ENCODE results near the gene FAM168A.
A peak's percentile ranks its signal among the peaks of the same experiment; 100 is the strongest.
"Not testable (repeated sequence)": the region's sequence is repeated elsewhere in the genome, so short reads cannot be mapped to it uniquely, and the experiment has no call there.

FAM168A gene

GRCh38 chr11:73436859-73437258 lies 161.1 kb downstream of the FAM168A start:
- DNase-seq (ENCODE audit: insufficient read length, low spot score); FAIRE-seq: not testable (repeated sequence)

DNA sequence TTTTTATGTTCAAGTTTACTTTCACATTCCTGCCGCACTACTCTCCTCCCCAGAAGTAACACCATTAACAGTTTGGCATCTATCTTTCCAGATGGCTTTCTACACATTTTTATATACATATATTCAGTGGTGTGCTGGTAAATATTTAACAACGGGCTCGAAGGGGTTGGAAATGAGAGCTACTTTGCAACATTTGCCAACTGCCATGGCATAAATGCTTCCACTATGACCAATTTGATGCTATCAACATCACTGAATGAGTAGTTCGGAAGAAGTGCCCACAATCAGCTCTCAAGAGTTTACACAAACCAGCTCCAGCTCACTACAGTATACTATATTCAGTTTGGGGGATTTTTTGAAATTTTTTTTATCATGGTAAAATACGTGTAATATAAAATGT lies 166.5 kb downstream of the FAM168A start:
- DNase-seq (ENCODE audit: insufficient read length, low spot score) = no peak
- no peak for FAIRE-seq

DNA sequence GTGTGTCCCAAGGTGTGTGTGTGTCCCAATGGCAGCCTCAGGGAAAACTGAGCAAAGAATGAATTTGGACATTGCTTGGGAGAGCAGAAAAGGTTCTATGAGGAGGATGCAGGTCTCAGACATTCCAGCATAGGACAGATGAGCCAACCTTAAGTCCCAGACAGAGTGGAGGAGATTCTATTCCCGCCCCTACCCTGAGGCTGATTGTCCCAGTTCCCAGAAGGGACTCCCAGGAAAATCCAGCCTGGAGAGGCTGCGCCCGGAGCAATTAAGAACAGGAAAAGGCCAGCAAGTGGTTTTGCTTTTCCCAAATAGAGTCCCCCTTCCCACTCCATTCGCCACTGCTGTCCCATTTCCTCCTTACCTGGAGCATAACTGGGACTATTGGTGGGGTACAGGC lies 167.6 kb downstream of the FAM168A start:
- no peak for FAIRE-seq

DNA sequence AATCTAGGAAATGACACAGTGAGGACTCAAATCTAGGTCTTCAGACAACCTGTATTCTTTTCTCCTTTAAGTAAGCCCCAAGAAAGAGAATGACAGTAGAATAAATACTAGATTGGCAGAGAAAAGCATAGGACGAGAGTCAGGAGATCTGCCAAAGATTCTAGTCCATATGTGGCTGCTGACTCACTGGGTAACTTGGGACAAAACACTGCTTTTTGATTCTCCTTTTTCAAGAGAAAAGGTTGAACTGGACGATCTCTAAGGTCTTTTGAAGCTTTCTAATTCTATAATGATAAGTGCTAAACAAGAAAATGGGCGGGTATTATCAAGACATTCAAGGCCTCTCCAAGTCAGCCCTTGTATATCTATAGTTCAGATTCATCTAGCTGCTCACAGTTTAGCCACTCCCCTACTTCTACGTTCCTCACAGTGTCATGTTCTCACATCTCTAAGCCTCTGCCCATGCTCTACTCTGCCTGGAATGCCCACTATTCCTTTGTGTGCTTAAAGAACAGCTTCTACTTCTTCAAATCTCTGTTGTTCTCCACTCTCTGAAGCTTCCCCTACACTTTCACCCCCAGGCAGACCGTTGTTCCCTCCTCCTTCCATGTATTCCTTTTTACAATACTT lies 168.7 kb downstream of the FAM168A start:
- DNase-seq (ENCODE audit: insufficient read length, low spot score) (no peak), FAIRE-seq (no peak)

More for the DNA sequence above, 167.6 kb downstream of the FAM168A start:
- no peak for DNase-seq (ENCODE audit: insufficient read length, low spot score)

DNA sequence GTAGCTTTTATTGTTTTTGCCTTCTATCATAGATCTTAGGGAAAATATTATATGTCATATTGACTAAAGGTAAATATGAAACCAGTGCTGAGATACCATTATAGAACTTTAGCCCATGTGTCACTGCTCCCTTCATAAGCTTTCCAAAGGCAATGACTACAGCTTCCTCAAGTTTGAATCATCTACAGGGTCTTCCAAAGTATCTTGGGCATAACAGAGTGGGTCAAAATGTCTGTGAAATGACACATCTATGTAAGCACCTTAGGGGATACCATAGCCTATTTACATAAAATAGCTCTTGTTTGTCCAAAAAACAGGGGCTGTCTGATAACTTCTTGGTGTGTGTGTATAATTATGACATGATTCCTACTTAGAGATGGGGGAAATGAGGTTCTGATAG lies 169.2 kb downstream of the FAM168A start:
- DNase-seq (ENCODE audit: insufficient read length, low spot score) (no peak), FAIRE-seq (no peak)

DNA sequence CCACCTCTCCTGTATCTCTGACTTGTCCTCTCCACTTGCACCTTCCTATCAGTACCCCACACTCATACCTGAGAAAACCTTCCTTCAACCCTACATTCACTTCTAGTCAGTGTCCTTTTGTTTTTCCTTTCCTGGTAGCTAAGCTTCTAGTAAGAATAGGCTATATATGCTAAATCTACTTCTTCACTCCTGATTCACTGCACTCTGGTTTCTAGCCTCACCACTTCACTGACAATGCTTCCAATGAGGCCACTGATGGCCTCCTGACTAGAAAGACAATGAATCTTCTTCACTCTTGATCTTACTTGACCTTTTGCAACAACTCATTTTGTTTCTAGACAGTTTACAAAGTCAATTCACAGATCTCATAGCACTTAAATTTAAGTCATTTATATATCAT lies 169.7 kb downstream of the FAM168A start:
- no peak for FAIRE-seq
- no peak for DNase-seq (ENCODE audit: insufficient read length, low spot score)

GRCh38 chr11:73426219-73426850 lies 171.6 kb downstream of the FAM168A start:
- FAIRE-seq = no peak
- DNase-seq (ENCODE audit: insufficient read length, low spot score) = no peak

DNA sequence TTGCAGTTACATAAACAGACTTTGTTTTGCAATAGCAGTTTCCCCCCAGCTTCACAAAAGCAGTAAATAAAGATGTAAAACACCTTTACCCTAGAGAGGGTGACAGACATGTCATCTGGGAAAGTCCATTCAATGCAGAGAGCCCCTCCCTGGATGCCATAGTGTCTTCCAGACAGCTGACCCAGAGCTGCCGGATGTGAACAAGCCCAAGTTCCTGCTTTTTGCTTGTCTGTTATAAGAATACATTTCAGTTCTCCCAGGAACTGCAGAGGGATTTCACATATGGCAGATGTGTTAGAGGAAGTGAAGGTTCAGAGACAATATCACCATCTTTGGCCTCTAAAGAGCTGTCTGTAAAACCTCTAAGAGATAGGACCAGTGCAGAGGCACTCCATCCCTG lies 172.8 kb downstream of the FAM168A start:
- DNase-seq (ENCODE audit: insufficient read length, low spot score) (no peak), FAIRE-seq (no peak)

DNA sequence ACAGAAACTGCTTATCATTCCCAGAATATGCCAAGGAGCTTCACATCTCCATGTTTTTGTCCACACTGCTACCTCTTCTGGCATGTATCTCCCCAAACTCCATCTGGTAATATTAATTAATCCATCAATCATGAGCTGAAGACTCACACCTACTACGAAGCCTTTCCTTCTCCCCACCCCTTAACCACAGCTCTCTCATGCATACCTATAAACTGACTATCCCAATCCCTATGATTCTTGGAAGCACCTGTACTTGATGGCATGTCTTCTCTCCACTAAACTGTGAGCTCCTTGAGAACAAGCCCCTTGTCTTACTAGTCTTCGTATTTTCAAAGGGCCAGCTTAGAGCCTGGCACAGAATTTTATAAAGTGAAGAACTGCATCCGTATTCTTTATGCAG lies 174.4 kb downstream of the FAM168A start:
- FAIRE-seq (no peak), DNase-seq (ENCODE audit: insufficient read length, low spot score) (no peak)

DNA sequence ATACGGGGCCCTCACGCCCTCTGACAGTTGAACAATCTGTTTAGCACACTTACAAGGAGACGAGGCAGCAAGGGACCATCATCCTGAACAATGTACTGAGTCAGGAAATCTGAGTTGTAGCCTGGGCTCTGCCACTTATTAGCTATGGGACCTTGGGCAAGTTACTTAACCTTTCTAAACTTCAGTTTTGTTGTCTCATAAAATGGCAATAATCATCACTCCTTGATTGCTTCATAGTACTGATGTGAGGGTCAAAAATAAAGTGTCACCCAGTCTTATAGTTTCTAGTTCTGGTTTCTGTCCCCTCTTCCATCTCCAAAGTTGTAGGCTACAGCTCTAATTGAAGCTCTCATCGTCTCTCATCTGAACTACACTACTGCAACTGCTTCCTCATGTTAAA lies 175.0 kb downstream of the FAM168A start:
- no peak for DNase-seq (ENCODE audit: insufficient read length, low spot score)
- FAIRE-seq = no peak

GRCh38 chr11:73420136-73420535 lies 177.8 kb downstream of the FAM168A start:
- DNase-seq (ENCODE audit: insufficient read length, low spot score) = no peak
- FAIRE-seq = no peak

- DNase-seq (ENCODE audit: insufficient read length, low spot score) (no peak), FAIRE-seq (no peak)
Measured at GRCh38 chr11:73416786-73417185, 181.1 kb downstream of the FAM168A start.

GRCh38 chr11:73415854-73416615 lies 181.9 kb downstream of the FAM168A start:
- DNase-seq (ENCODE audit: insufficient read length, low spot score) = no peak
- FAIRE-seq = no peak

DNA sequence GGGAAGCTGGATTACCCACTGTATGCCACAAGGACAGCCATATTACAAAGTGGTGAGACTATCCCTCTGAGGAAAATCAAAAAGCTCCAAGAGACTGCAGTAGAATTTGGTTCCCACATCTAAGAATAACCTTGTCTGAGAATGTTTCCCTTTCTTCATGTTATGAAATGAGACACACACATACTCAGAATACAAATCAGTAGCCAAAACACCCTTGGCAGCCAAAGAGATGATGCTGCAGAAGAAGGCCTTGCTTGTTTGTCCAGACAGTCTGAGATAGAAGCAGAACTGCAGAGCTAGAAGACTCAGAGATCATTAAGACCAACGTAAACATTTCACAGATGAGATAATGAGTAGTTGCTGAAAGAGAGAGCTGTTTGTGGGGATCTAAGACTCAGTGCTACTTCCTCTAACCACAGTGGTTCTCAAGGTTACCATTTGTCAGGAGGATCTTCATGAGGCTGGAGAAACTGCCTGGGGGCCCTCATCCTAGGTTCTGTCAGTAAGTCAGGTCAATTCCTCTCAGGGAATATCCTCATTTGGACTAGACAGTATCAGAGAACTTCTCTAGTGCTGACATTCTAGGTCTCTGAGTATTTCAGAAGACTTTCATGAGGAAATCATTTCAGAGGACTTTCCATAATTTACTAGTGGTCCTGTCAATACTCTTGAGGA lies 182.8 kb downstream of the FAM168A start:
- DNase-seq (ENCODE audit: insufficient read length, low spot score) (no peak), FAIRE-seq (no peak)

DNA sequence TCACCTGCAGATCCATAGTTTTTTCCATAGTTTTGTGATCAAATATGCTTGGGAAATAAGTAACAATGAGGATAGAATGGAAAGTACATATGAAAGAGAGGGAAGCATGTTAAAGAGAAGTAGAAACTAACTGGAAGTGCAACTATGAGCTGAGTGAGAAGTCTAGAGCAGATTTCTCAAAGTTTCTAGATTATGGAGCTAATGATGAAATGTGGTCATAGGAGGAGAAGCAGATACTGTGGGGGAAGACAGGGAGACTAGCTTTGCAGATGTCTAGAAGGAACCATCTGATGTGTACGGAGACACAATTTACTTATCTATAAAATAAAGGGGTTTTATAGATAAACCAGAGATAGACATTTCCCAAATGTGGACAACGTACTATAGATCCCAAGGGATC lies 184.7 kb downstream of the FAM168A start:
- DNase-seq (ENCODE audit: insufficient read length, low spot score) (no peak), FAIRE-seq (no peak)

DNA sequence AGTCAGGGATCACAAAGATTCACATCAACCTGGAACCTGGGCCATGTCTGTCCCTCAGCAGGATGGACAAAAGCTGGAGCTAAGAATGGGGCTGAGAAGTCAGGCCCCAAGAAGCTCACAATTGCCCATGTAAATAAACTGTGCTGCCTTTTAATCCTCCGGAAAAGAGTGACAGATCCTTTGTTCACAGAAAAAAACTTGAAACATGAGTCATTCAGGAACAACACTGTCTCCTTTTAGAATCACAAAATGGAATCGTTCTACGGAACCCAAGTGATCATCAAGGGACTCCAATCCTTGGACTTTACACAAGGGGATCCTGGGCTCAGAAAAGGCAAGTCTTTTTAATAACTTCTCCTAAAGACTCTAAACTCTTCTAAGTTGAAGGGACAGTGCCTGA lies 185.6 kb downstream of the FAM168A start:
- FAIRE-seq = no peak
- DNase-seq (ENCODE audit: insufficient read length, low spot score) = no peak

- FAIRE-seq (peak; percentile 9), DNase-seq (ENCODE audit: insufficient read length, low spot score) (no peak)
Measured at GRCh38 chr11:73411031-73411430, 186.9 kb downstream of the FAM168A start.

DNA sequence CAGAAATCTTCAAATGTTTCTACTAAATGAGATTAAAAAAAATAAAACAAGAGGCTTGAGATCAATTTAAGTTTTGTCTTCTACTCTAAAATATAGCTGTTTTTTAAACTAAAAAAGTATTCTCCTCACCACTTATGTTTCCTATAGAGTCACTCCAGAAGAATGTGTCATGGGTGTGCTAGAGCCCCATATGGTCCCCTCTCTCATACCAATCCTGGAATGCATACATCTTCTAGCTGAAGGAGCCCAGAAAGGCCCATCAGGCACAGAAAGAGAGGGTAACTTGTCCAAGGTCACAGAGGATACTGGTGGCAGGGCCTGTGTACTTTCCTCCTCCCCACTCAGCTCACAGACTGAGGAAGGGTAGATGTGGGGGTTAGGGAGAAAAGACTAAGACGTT lies 187.3 kb downstream of the FAM168A start:
- FAIRE-seq (no peak), DNase-seq (ENCODE audit: insufficient read length, low spot score) (no peak)

GRCh38 chr11:73409431-73409830 lies 188.5 kb downstream of the FAM168A start:
- FAIRE-seq (peak; percentile 20), DNase-seq (ENCODE audit: insufficient read length, low spot score) (no peak)

DNA sequence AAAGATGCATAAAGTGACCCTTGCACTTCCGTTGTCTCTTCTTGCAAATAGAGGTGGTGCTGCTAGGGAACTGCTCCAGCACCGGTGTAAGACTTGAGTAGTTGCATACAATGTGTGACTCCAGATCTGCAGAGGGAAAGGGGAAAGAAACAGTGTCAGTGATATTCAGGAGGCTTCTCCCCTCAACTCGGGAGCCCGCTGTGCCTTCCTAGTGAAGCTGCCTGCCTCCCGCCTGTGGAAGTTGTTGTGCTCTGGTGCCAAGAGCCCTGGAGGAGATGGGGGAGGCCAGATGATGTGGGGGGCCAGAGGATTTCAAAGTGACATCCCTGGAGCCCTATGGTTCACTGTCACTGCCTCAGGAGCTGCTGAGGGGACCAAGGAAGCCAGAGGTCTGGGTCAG lies 191.3 kb downstream of the FAM168A start:
- FAIRE-seq = no peak

GRCh38 chr11:73406131-73406530 lies 191.8 kb downstream of the FAM168A start:
- no peak for DNase-seq (ENCODE audit: insufficient read length, low spot score)
- FAIRE-seq = no peak

More for the DNA sequence above, 191.3 kb downstream of the FAM168A start:
- no peak for DNase-seq (ENCODE audit: insufficient read length, low spot score)

Measured in HTR-8/SVneo (cell line).